ENCODE results near the gene TMCC3.
"Not testable (repeated sequence)": the region's sequence is repeated elsewhere in the genome, so short reads cannot be mapped to it uniquely, and the experiment has no call there.

Gene TMCC3

DNA sequence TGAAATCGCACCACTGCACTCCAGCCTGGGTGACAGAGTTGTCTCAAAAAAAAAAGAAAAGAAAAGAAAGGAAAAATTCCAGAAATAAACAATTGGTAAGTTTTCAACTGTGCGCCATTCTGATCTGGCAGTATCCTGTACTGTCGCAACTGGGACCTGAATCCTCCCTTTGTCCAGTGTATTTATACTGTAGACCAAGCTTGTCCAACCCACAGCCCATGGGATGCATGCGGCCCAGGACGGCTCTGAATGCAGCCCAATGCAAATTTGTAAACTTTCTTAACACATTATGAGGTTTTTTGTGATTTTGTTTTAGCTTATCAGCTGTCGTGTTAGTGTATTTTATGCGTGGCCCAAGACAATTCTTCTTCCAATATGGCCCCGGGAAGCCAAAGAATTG, 84.7 kb downstream of the TMCC3 start:
- DNase-seq (ENCODE audit: low read depth), result no peak

DNA sequence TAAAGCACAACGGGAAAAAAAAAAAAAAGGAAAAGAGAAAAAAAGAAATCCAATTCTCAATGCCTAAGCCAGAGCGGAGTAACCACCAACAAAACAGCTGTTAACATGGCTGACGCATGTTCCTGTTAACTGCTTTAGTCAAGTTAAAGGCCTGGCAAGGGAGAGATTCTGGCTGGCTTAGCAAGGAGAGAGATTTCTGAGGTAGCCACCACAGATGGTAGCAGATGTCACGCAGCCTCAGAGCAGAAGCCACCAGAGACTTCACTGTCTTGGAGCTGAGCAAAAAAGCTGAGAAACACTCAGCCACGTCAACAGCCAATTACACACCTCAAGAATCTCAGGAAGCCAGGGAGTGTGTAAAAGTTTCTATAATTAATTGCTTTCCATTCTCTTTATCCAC, 87.1 kb downstream of the TMCC3 start:
- no peak for DNase-seq (ENCODE audit: low read depth)

DNA sequence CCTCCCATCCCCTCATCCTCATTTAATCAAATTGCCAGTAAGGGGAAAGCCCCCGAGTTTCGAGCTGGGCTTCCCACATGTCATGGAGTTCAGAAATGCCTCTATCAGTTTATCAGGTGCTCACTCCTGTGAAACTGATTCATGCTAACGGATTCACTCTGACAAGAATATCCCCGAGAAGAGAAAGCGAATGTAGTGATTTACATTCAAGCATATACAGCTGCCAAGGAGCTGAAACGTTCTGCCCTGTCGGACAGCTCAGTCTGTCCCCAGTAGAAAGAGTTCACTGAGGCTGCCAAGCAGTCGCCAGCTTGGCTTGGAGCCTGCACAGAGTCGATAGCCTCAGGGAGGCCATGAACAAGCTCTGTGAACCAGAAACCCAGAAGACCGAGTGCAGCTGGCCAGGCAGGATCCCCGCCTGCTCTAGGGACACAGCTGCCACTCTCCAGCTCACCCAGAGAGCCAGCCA, 88.4 kb downstream of the TMCC3 start:
- no peak for DNase-seq (ENCODE audit: low read depth)

DNA sequence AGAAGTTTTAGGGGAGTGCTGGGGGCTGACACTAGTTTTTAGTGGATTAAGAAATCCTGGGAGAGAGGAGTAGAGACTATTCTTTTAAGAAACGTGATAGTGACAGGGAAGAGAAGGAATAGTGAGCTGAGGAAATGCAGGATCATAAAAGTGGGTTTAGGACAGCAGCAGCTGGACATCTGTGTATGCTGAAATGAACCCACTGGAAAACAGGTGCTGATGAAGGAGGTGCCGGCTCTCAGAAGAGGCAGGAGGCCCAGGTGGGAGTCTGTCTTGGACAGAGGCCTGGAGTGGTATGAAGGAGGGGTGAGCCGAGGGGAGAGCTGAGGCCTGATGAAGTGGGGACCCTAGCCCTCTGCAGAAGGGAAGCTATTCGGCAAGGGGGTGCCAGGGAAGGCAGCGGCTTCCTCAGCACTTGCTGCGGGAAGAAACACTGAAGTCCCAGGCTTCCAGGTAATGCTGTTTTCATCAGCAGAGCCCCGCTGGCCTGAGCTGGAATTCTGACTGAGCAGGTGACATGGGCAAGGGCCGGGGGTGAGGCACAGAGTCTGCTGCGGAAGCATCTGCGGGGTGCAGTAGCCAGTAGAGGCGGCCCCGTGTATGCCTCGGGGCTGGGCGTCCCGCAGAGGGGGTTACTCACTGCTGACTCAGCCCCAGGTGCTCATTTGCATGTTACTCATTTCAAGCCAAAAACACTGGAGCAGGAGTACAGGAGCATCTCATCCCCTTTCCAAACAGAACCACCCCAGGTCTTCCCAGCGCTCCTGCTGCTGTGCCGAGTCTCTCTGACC, 89.7 kb downstream of the TMCC3 start:
- peak; percentile 42 for DNase-seq (ENCODE audit: low read depth)

DNA sequence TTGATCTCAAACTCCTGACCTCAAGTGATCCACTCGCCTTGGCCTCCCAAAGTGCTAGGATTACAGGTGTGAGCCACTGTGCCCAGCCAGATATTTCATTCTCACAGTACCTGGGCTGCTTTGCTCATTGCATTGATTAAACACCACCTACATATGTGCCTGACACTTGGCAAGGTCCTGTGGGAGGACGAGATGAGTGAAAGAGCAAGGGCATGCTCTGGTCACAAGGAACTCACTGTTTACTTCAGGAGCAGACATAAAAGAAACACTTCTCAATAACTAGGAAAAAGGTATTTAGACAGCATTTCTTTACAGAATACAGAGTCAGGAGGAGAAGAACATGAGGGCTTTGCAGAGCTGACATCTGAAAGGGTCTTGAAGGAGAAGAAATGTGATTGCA, 91.7 kb downstream of the TMCC3 start:
- no peak for DNase-seq (ENCODE audit: low read depth)

DNA sequence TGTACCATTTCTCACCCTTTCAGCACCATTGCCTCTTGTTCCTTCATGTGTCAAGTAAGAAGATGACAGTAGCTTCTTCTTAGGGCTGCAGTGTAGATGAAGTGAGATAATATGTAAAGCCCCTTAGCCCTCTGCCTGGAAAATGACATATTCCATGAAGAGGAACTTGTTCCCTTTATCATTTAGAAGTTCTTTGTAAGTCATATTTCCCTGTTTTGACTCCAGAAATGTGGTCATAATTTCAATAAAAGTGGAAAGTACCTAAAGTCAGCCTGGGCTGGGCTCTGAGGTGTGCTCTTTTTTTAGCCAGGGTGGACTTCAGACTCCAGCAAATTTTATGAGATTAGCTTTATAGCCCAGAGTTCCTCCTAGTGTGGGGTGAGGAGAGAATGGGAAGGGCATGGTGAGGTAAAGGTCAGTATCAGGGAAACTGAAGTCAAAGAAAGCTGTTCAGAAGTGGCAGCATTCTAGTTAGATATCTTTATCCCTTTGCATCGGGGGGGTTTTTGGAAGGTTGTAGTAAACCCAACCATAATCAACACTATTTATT, 92.5 kb downstream of the TMCC3 start:
- no peak for DNase-seq (ENCODE audit: low read depth)

DNA sequence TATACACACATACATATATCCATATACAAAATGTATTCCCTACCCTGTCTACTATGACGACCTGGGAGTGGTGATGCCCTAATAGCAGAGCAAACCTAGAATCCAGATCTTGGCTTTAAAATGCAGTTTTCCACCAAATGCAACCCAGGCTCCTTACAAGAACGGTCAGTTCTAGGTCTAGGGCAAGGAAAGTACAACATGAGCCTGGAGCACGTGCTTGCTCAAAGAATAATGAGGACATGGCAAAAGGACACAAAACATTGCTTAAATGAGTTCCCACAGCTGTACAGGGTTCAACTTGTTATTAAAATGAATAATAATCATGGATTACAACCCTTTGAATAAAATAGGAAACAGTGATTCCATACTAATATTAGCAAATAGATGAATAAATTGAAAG, 94.7 kb downstream of the TMCC3 start:
- DNase-seq (ENCODE audit: low read depth), result no peak

DNA sequence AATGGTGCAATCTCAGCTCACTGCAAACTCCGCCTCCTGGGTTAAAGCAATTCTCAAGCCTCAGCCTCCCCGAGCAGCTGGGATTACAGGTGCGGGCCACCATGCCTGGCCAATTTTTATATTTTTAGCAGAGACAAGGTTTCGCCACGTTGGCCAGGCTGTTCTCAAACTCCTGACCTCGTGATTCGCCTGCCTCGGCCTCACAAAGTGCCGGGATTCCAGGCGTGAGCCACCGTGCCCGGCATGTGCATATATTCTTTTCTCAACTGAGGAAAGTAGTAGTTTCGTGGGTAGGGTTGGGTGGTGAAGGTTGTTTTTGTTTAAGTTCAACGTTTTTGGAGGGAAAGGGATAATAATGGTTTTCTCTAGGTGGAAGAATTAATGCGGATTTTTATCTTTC, 96.5 kb downstream of the TMCC3 start:
- no peak for DNase-seq (ENCODE audit: low read depth)

DNA sequence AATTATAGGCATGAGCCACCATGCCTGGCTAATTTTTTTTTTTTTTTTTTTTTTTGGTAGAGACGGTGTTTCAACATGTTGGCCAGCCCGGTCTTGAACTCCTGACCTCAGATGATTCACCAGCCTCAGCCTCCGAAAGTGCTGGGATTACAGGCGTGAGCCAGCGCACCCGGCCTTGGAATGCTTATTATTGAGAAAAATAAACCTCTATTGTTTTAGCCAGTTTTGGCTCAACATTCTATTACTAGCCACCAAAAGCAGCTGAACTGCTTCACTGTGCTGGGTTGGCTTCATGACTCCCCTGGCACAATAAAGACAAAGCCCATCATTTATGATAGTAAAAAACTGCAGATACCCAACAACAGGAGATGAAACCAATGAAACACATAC, 97.2 kb downstream of the TMCC3 start:
- DNase-seq (ENCODE audit: low read depth), result peak; percentile 80

DNA sequence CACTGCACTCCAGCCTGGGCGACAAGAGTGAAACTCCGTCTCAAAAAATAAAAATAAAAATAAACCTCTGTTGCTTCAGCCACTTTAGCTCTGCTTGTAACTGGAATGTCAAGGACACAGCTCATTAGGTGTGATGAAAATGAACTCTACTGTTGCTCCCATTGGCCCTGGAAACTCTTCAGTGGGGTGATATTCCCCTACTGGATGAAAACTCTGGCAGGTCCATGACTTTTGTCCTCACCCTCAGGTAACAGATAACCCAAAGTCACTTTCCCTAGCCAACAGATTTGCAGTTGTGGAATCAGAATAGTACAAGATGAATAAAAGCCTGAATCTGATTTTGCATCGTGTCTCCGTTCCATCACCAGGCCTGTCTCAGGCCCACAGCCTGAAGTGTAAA, 98.5 kb downstream of the TMCC3 start:
- no peak for DNase-seq (ENCODE audit: low read depth)

DNA sequence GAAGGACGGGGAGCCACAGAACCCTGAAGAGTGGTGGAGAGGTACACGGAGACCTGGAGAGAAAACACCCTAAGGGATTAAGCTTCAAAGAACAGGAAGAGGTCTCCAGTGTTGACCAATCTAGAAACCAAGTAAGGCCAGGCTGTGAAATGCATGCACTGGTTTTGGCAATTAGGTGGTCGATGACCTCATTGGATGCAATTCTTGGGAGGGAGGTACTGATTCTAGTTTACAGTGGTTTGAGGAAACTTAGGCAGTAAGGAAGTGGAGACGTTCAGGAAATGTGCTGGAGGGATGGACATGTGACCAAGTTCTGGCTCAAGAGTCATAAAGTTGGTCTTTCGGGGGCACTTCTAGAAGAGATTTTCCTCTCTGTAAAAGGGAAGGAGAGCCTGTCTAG, 99.4 kb downstream of the TMCC3 start:
- peak; percentile 19 for DNase-seq (ENCODE audit: low read depth)

DNA sequence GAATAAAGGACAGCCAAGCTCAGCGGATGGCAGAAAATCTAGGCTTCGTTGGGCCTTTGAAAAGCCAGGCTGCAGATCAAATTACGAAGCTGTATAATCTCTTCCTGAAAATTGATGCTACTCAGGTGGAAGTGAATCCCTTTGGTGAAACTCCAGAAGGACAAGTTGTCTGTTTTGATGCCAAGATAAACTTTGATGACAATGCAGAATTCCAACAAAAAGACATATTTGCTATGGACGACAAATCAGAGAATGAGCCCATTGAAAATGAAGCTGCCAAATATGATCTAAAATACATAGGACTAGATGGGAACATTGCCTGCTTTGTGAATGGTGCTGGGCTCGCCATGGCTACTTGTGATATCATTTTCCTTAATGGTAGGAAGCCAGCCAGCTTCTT, 101.5 kb downstream of the TMCC3 start:
- not testable (repeated sequence) for DNase-seq (ENCODE audit: low read depth)

DNA sequence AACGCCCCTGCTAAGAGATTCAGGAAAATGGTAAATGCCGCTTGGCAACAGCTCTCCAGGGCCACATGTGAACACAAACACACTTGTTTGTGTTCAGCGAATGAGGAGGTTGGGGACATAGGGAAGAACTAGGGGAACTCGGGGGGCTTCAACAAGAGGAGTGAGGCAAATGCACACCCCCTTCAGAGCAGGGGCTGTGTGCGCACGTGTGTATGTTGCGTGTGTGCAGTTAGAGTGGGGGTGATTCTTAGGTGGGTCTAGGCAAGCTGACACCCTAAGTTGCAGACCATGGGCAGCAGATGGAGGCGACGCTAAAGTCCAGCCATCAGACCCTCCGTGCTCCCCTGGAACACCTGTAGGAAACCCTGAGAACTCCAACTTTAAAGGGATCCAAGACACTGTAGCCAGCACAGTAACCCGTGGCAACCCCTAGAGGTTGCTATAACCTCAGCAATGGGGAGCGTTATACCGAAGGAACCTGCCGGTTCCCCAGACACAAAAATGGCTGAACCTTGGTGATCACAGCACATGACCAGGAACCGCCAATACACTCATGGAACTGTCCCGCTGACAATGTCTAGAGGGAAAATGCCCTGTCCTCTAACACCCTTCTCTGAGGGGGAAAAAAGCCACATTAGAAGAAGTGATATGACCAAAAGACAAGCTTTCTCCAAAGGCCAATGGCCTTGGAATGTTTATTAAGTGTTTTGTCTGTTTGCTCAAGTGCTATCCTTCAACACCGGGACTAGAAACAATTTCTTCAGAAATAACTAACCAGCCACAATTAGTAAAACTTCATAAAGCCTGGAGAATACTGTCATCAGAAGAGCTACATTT, 104.2 kb downstream of the TMCC3 start:
- peak; percentile 77 for DNase-seq (ENCODE audit: low read depth)

DNA sequence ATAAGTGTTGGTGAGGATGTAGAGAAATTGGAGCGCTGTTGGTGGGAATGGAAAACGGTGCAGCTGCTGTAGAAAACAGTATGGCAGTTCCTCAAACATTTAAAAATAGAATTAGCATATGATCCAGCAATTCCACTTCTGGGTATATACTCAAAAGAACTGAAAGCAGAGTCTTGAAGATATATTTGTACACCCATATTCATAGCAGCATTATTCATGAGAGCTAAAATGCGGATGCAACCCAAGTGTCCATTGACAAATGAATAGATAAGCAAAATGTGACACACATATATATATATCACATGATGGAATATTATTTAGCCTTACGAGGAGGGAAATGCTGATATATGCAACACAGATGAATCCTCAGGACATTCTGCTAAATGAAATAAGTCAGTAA, 106.0 kb downstream of the TMCC3 start:
- no peak for DNase-seq (ENCODE audit: low read depth)

DNA sequence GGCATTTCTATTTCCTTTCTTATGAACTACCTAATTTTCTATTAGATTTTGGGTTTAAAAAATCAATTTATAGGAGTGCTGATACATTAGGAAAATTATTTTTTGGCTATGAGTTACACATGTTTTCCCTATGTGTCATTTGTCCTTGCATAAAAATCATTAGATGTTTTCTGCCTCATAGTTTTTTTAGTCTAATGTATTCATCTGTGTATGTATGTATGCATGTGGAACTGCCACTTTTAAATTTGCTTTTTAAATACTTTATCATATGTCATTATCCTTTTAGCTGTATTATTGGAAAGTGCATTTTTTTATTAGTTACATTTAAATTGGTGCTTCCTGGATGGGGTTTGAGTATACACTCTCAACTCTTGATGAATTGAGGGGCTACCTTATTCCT, 112.0 kb downstream of the TMCC3 start:
- no peak for DNase-seq (ENCODE audit: low read depth)

DNA sequence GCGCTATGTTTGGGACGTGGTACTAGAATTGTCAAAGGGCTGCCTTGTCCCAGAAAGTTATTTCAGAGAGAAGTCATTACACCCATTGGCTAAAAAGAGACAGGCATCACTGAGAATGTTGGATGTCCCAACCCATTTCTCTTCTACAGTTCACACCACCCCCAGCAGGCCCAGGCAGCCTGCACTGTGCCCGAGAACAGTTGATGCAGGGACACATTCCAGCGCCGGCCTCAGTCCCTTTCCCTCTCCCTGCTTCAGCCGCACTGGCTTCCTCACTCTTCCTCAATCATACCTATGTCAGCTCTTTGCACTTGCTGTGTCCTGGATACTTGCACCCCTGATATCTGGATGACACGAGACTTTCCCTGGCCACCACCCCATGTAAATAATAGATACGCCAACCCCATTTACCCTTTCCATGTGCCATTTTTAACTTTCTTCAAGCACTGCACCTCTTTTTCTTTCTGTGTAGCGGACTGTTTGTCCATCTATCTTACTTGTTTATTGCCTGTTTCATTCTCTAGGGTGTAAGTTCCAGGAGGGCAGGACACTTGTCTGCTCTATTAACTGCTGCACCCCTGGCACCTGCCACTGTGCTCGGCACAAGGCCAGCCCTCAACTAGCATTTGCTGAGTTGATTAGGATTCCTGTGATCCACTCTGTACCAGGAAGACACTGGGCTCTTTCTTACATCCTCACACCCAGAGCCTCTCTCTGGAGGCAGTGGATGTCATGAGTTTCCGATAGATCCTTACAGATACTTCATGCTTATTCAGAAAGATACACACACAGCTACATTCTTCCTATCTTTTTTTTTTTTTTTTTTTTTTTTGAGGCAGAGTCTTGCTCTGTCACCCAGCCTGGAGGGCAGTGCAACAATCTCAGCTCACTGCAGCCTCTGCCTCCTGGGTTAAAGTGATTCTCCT, 114.1 kb downstream of the TMCC3 start:
- no peak for DNase-seq (ENCODE audit: low read depth)

DNA sequence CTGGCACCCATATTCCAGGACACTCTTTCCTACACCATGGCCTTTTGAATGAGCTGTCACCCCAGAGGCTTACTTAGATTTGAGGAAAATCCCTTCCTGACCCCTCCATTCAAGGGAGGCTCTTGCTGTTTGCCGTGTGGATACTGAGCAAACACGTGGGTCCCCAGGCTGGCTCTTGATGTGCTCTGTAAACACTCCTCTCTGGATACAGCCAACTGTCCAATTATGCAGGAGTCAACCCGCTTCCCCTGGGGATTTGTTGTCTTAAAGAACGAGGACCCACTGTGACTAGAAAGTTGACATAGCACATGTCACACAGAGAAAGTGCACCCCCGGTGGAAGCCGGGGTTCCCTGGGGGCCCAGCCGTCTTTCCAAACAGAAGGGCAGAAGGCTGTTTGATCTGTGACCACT, 114.8 kb downstream of the TMCC3 start:
- no peak for DNase-seq (ENCODE audit: low read depth)

DNA sequence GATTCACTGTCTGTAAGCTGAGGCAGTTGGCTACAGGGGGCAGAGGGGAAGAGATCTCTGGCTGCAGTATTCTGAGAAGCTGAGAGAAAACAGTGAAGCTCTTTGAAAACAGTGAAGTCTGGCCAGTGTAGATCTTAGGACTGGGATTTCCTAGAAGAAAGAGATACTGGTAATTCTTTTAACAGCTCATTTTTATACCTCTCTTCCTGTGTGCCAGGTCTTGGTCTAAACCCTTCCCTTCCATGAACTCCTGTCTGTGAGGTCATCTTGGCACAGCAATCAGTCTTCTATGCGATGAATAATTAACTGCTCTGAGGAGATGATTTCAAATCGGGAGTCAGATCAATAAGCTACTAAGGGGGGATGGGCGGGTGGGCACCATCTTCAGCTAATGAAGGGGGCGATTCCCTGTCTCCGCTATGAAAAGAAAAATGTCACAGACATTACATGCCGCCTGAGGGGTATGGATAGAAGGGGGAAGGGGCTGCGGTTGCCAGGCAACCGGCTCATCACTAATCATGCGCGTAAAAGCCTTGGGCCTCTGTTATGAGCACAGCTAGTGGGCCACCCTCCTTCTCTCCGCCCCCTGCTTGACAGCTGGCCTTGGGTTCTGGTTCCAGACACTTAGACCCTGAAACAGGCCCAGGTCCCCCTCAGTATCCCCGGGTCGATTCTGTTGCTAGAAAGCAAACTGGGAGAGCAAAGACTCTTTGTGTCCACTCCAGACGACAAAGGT, 115.4 kb downstream of the TMCC3 start:
- DNase-seq (ENCODE audit: low read depth), result no peak

DNA sequence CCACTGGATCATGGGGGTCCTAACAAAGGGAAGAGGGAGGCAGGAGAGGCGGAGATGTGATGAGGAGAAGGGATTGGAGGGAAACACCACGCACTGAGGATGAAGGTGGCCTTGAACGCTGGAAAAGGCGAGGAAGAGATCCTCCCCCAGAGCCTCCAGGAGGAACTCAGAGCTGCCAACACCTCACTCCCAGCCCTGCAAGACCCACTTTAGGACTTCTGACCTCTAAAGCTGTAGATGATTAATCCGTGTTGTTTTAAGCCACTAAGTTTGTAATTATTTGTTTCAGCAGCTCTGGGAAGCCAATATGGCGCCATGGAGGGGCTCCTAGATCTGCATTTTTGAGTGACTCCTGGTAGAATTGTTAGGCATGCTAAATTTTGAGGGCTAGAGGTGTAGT, 116.1 kb downstream of the TMCC3 start:
- DNase-seq (ENCODE audit: low read depth), result no peak

DNA sequence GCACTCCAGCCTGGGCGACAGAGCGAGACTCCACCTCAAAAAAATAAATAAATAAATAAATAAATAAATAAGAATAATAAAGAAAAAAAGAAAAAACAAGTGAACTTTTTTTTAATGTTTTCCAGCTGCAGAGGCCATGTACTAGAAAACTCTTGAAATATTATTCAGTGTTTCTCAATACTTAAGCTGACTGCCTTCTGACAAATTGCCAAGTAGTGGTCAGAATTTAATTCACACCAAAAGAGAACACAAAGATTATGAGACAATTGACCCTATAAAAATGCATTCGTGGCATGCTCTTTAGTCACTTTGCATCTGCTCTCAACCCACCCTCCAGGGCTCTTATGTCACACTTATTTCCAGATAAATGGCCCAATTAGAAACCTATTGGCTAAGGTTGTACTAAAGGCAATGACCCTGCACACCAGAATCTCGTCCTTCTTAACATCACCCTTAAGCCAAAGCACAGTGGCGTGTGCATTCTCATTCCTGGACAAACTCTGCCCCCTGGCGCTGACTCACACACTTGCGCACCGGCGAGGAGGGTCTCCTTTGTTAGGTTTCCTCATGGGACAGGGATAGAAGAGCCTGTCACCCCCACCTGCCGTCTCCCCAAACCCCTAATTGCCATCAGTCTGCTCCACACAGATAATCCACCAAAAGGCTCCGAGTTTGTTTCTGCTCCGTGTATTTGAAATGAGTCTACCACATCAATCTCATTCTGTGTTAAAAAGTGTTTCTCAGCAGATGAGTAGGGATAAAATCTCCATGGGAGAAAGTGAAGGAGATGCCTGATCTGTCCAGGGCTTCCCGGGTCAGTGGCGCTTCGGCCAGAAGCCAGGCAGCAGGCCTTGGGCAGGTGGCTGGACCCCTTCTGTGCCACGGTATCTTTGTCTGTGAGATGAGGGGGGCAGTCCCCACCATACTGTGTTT, 117.6 kb downstream of the TMCC3 start:
- DNase-seq (ENCODE audit: low read depth), result peak; percentile 69

All from amniotic epithelial cell (primary cell).